GM12892 (cell line): ENCODE data around the gene TPSB2.

ENCODE experiments used
- POLR2A ChIP-seq: IDR thresholded peaks from 2 replicates; pipeline ENCODE4 v1.6.1; 2011; ENCODE audit warnings: low read depth, low read length, control low read depth
- POLR2AphosphoS5 ChIP-seq: IDR thresholded peaks from 2 replicates; pipeline ENCODE4 v1.6.1; 2011; ENCODE audit warnings: low read depth, low read length, control low read depth
- TAF1 ChIP-seq: IDR thresholded peaks from 2 replicates; pipeline ENCODE4 v1.6.1; 2011; ENCODE audit warnings: low read depth, mild to moderate bottlenecking, control low read depth, low read length, borderline replicate concordance

GRCh38 chr16:1198194-1198593 lies 31.8 kb downstream of the TPSB2 start:
- TF ChIP-seq POLR2A: no peak
- TF ChIP-seq POLR2AphosphoS5: no peak
- no peak for TF ChIP-seq TAF1
